DOHH2 (cell line): ENCODE measurements around the gene DNASE1L2.

Experiments used
- EZH2phosphoT487 ChIP-seq: fragments of 200-600 bp; sonication (generic); IDR thresholded peaks from 2 replicates; pipeline ENCODE4 v1.6.1; 2017; ENCODE audit warnings: borderline replicate concordance, mild to moderate bottlenecking, antibody characterized with exemption, low read length, moderate library complexity, mixed read lengths
- TF ChIP-seq, protein P1 (sequence below): fragments of 200-600 bp; sonication (generic); IDR thresholded peaks from one replicate; pipeline ENCODE4 v1.5.1; 2014; ENCODE audit warnings: antibody characterized with exemption, mild to moderate bottlenecking, low read depth, low read length; ENCODE audit not compliant: poor library complexity, severe bottlenecking

DNA sequence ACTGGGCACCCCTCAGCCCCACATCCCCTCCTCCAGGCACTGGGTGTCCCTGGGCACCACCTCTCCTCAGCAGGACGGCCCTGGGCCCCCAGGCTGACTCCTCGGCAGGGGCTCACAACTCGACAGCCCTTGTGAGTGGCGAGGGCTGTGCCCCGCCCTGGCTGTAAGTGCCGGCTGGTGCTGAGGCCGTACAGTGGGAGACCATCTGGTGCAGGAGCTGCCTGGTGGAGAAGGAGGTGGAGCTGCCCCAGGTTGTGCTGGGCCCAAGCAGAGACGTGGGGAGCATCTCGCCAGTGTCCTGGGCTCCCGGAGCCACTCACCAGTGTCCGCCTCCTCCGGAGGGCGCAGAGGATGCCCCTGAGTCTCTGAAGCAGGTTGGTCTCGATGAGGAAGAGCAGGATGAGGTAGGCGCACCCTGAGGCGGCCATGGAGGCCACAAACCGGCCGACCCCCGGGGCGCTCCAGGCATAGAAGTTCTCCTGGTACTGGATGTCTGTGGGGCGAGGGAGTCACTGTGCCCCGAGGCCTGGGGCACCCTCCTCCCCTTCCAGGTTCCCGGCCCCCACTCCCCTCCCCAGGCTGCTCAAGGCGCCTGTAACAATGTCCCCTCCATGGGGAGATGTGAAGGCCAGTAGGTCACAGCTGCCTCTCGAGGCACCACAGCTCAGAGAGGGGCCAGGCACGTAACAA is 46.8 kb downstream of the DNASE1L2 start:
- TF ChIP-seq, protein P1, sequence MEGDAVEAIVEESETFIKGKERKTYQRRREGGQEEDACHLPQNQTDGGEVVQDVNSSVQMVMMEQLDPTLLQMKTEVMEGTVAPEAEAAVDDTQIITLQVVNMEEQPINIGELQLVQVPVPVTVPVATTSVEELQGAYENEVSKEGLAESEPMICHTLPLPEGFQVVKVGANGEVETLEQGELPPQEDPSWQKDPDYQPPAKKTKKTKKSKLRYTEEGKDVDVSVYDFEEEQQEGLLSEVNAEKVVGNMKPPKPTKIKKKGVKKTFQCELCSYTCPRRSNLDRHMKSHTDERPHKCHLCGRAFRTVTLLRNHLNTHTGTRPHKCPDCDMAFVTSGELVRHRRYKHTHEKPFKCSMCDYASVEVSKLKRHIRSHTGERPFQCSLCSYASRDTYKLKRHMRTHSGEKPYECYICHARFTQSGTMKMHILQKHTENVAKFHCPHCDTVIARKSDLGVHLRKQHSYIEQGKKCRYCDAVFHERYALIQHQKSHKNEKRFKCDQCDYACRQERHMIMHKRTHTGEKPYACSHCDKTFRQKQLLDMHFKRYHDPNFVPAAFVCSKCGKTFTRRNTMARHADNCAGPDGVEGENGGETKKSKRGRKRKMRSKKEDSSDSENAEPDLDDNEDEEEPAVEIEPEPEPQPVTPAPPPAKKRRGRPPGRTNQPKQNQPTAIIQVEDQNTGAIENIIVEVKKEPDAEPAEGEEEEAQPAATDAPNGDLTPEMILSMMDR = no peak
- no peak for TF ChIP-seq EZH2phosphoT487
